NCI-H2029 treated with DMSO at 0.1 percent for 48 hours (cell line): ENCODE data around the gene RBMS2.
"Not testable (repeated sequence)": the region's sequence is repeated elsewhere in the genome, so short reads cannot be mapped to it uniquely, and the experiment has no call there.

ENCODE experiments used
- DNase-seq: peaks from one replicate; lab custom pipeline; 2025; lab: John Stamatoyannopoulos, UW

The RBMS2 gene

GRCh38 chr12:56518570-56518969, 3.0 kb upstream of the RBMS2 start:
- DNase-seq = no peak

- DNase-seq = no peak
These were observed 1.6 kb upstream of the RBMS2 start for GRCh38 chr12:56520048-56520447.

DNA sequence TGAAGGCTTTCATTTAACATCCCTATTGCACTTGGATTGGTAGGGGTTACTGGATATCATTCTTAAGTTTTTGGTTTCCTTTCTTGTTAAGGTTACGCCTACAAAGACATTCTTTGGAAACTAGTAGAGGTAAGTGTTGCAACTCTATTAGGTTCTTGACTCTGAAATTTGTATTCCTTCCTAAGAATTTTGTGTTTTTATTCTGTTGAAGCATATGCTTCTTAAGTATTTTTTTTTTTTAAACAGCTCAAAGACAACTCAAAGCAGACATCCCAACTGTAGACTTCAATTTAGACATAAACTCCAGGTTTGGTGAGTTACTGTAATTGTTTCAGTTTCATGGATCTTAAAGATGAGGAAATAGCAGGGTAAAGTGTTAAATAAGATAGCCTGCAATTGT, 1.1 kb upstream of the RBMS2 start:
- DNase-seq = no peak

DNA sequence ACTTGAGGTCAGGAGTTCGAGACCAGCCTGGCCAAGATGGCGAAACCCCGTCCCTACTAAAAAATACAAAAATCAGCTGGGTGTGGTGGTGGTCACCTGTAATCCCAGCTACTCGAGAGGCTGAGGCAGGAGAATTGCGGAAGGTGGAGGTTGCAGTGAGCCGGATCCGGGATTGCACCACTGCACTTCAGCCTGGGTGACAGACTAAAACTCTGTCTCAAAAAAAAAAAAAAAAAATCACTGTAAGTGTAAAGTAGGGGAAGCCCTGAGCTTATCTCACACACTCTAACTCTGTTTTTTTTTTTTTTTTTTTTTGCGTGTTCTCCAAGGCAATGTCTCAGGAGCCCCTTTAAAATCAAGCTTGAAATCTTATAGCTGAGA, 421 bp upstream of the RBMS2 start:
- DNase-seq = no peak

DNA sequence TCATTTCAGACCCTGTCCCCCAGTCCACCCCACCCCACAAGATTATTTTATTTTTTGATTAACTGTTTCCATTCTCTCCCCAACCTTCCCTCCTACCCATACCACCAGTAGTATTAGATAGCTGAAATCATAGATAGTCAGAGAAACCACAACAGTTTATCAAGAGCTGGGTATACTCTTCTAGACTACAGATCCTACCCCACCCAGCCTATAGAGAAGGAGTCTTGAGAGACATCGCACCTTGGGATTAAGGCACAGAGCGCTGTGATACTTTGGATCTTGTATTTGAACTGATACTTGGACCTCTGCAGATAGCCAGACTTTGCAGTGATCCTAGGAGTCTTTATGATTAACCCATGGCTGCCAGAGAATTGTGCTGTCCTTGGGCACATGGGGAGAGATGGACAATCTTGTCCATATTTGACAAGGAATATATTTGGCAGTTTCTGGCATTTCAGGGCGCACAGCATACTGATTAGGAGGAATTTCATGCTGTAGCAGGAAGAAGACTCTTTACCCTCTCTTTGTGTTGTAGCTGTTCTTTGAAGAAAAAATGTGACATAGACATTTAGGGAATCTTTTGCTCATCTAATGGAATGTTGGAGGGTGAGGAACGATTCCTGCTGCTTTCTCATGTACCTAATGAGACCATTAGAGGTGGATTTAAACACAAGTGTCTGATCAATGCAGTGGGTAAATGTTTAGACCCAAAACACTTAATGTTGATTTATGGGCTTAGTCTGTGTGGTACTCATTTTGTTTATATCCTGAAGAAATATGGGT, 982 bp downstream of the RBMS2 start:
- DNase-seq = no peak

DNA sequence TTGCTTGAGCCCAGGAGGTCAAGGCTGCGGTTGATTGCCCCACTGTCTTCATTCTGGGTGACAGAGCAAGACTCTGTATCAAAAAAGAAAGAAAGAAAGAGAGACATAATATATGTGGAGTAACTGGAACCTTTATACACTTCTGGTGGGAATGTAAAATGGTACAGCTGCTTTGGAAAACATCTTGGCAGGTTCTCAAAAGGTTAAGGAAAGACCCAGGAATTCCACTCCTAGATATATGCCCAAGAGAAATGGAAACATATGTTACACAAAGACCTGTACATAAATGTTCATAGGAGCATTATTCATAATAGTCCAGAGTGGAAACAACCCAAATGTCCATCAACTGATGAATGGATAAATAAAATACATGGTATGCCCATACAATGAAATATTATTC, 7.2 kb downstream of the RBMS2 start:
- DNase-seq = no peak

GRCh38 chr12:56529656-56530055, 8.0 kb downstream of the RBMS2 start:
- DNase-seq = no peak

DNA sequence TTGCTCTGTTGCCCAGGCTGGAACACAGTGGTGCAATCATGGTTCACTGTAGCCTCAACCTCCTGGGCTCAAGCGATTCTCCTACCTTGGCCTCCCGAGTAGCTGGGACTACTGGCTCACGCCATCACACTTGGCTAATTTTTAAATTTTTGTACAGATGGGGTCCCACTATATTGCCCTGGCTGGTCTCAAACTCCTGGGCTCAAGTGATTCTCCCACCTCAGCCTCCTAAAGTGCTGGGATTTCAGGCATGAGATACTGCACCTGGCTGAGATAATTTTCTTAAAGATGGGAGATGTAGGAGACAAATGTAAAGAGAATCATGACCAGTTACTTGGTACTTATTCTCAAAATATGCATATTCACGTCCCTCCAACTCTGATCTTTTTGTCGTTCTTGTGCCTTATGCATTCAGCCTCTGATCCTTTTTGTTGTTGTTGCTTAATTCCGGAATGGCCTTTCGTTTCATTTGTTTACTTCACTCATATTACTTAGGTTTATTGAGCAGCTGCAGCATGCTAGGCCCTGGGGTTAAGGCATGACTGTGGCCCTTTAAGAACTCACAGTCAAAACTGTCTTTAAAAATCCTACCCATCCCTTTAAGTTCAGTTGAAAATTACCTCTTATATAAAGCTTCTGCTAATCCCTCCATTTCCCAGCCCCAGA, 8.9 kb downstream of the RBMS2 start:
- DNase-seq = no peak

DNA sequence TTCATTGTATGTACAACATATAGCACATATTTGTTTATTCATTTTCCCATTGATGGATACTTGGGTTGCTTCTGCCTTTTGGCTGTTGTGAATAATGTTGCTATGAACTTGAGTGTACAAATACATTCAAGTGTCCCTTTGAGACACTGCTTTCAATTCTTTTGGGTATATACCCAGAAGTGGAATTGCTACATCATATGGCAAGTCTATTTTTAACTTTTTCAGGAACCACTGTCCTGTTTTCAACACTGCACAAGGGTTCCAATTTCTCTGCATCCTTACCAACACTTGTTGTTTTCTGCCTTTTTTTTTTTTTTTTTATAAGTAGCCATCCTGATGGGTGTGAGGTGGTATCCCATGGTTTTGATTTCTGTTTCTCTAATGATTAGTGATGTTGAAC, 15.9 kb downstream of the RBMS2 start:
- DNase-seq = no peak

- no peak for DNase-seq
These were observed 20.0 kb downstream of the RBMS2 start for GRCh38 chr12:56541631-56542030.

DNA sequence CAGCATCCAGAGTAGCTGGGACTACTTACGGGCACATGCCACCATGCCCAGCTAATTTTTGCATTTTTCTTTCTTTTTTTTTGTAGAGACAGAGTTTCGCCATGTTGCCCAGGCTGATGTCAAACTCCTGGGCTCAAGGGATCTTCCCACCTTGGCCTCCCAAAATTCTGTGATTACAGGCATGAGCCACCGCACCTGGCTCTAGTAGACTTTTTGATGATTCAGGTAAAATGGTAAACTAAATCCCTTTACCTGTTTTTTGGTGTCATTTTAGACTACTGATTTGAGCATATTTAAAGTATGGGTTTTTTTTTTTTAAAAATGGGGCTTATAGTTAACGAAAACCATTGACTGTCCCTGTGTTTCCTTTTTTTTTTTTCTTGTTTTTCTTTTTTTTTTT, 20.5 kb downstream of the RBMS2 start:
- no peak for DNase-seq

DNA sequence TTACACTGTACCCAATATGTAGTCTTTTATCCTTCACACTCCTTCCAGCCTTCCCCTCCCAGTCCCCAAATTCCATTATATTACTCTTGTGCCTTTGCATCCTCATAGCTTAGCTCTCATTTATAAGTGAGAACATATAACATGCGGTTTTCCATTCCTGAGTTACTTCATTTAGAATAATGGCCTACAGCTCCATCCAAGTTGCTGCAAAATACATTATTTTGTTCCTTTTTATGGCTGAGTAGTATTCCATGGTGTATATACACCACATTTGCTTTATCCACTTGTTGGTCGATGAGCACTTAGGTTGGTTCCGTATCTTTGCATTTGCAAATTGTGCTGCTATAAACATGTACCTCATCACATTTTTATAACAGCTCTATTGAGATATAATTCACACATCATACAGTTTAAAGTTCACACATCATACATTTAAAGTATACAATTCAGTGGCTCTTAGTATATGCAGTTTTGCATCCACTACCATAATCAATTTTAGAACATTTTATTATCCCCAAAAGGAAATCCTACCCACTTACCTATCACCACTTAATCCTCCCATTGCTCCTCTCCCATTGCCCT, 23.5 kb downstream of the RBMS2 start:
- no peak for DNase-seq

GRCh38 chr12:56546680-56547079, 25.1 kb downstream of the RBMS2 start:
- DNase-seq = no peak

- DNase-seq = no peak
These were observed 29.4 kb downstream of the RBMS2 start for GRCh38 chr12:56551070-56551469.

DNA sequence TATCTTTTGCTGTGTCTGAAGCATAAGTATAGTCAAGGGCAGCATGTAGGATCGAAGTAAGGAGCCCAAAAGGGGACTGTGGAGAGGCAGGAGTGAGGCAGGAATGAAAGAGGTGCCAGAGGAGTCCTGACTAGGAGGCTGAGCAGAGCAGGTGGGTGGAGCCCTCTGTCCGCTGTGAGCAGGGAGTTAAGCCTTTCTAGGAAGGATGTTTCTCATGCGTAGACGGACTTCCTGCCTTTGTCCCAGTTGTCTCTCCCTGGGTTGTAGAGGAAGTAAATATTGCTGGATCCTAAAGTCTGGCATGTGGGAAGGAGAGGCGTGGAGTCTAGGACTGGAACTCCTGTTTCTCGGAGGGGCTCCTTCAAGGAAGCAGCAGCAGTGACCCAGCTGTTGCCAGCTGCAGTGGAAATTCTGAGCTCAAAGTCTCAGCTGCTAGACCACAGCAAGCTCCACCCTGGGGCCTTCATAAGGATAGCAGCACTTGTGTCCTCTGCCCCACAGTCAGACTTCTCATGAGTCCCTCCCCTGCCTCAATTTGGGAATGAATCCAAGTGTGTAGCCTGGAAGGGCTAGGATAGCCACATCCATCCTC, 44.0 kb downstream of the RBMS2 start:
- DNase-seq = peak; percentile 21

DNA sequence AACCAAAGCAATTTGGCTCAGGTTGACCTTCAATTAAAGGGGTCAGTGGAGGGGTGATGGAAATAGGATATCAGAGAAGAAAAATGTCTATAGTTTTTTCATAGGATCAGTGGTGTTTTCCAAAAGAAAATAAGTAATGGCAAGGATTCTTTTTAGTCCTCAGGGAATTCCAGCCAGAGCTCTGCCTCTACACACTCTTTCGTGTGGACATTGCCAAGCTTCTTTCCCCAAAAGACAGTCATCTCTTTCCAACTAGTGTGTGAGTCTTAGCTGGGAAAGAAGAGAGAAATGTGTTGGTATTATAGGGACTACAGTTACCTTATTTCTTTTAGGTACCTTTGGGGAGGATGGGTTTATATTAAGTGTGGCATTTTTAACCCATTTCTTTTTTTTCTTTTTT, 46.5 kb downstream of the RBMS2 start:
- DNase-seq = no peak

- DNase-seq = no peak
These were observed 49.5 kb downstream of the RBMS2 start for GRCh38 chr12:56571121-56571520.

GRCh38 chr12:56572288-56572687, 50.7 kb downstream of the RBMS2 start:
- no peak for DNase-seq

DNA sequence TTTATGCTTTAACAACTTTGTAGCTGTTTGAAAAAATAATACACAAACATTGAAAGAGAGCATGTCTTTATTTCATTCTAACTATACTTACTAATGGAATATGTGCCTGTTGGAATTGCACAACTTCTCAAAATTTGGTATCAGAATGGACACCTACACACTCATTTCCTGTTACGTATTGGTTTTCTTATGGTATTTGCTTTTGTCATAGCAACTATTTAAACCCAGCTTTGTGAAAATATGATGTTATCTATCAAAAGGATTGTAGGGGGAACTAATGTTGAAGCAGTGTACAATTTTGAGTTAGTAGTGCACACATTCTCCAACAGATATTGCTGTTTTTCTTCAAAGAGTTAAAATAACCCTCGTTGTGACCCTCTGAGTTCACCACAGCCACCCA, 52.6 kb downstream of the RBMS2 start:
- DNase-seq = no peak

GRCh38 chr12:56577248-56577647, 55.6 kb downstream of the RBMS2 start:
- not testable (repeated sequence) for DNase-seq

GRCh38 chr12:56578983-56579546, 57.4 kb downstream of the RBMS2 start:
- no peak for DNase-seq

DNA sequence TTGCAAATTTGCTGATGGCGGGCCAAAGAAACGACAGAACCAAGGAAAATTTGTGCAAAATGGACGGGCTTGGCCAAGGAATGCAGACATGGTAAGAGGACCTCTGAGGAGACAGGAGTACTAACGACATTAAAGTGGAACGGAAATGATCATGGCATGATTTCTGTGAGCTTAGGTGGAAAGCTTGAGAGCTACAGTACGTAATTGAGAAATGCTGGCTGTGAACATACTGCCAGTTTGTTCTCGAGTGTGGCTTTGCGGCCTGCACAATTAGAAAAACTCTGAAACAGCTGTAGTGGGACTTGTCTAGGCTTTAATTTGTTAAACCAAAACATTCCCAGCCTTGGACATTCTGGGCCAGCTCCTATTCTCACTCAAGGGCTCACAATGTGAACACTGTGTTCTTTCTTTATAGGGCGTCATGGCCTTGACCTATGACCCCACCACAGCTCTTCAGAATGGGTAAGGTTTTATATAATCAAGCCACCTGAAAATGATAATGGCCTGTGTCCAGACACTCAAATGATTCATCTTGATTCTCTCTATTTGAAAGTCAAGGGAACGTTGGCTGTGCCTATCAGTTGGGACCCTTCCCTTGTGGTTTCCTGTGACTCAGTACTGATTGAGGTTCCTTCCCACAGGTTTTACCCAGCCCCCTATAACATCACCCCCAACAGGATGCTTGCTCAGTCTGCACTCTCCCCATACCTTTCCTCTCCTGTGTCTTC, 60.0 kb downstream of the RBMS2 start:
- DNase-seq = no peak
